IMR-90 (cell line): ENCODE data around the gene GPAM. TPM values are rescaled to one million over a fixed set of nuclear protein-coding genes. Genes with fewer than 3 reads are reported as not detected.
A peak's percentile ranks its signal among the peaks of the same experiment; 100 is the strongest.

Source experiments
- ATAC-seq: fragments of 200-7000 bp; cut with Tn5 transposase; 2 replicates; pipeline ENCODE4 v1.9.1; 2020; ENCODE audit warnings: low read depth, mild to moderate bottlenecking, moderate library complexity
- BruUV-seq: library from RNA; stranded (reverse); fragments of 400-500 nt; replicated peaks from 2 replicates; lab custom pipeline; 2021; lab: Mats Ljungman, UMichigan
- CTCF ChIA-PET: fragments of 300-600 bp; formaldehyde crosslinking; extraction: SDS; loops from one replicate; lab custom pipeline; 2021; ENCODE audit warnings: antibody characterized with exemption; lab: Yijun Ruan, JAX
- POLR2A ChIA-PET: fragments of 300-600 bp; sonication (Branson Sonifier 250); formaldehyde crosslinking; loops from one replicate; lab custom pipeline; 2022; ENCODE audit warnings: antibody characterized with exemption; ENCODE audit not compliant: unreplicated experiment; lab: Charles Lee
- DNase-seq: peaks from one replicate; pipeline ENCODE4 v3.0.0; 2013
- H2AFZ ChIP-seq: replicated peaks from 2 replicates; pipeline ENCODE3; 2013; ENCODE audit warnings: low read length, mild to moderate bottlenecking; ENCODE audit not compliant: poor library complexity
- H2AK5ac ChIP-seq: 2 replicates; pipeline ENCODE4 v1.6.1; 2013; ENCODE audit warnings: low read depth, low read length, inconsistent platforms
- H2AK9ac ChIP-seq: replicated peaks from 2 replicates; pipeline ENCODE3; 2013; ENCODE audit warnings: mild to moderate bottlenecking, low read depth, low read length, moderate library complexity; ENCODE audit not compliant: poor library complexity
- H2BK120ac ChIP-seq: 2 replicates; pipeline ENCODE4 v1.6.1; 2013; ENCODE audit warnings: low read depth, low read length, inconsistent platforms
- H2BK15ac ChIP-seq: 3 replicates; pipeline ENCODE4 v1.6.1; 2013; ENCODE audit warnings: low read depth, low read length, inconsistent platforms
- H2BK20ac ChIP-seq: 2 replicates; pipeline ENCODE4 v1.6.1; 2013; ENCODE audit warnings: low read depth, mild to moderate bottlenecking, inconsistent platforms, low read length, moderate library complexity
- H2BK5ac ChIP-seq: 2 replicates; pipeline ENCODE4 v1.6.1; 2013; ENCODE audit warnings: mild to moderate bottlenecking, low read depth, low read length, inconsistent platforms; ENCODE audit not compliant: poor library complexity, severe bottlenecking
- H3K14ac ChIP-seq: replicated peaks from 2 replicates; pipeline ENCODE4 v1.6.1; 2013; ENCODE audit warnings: low read depth, low read length, inconsistent platforms
- H3K18ac ChIP-seq: 2 replicates; pipeline ENCODE4 v1.6.1; 2013; ENCODE audit warnings: low read depth, low read length, control low read depth
- H3K23ac ChIP-seq: 2 replicates; pipeline ENCODE4 v1.6.1; 2013; ENCODE audit warnings: low read depth, low read length, inconsistent platforms
- H3K27ac ChIP-seq: 2 replicates; pipeline ENCODE4 v1.5.1; 2013; ENCODE audit warnings: mild to moderate bottlenecking, control low read depth, low read length; ENCODE audit not compliant: insufficient read depth
- H3K27me3 ChIP-seq: 2 replicates; pipeline ENCODE4 v1.6.1; 2013; ENCODE audit warnings: low read length; ENCODE audit not compliant: control insufficient read depth, insufficient read depth
- H3K36me3 ChIP-seq: 2 replicates; pipeline ENCODE4 v1.6.1; 2013; ENCODE audit warnings: low read length, mixed read lengths; ENCODE audit not compliant: control insufficient read depth, insufficient read depth
- H3K4ac ChIP-seq: 2 replicates; pipeline ENCODE4 v1.6.1; 2013; ENCODE audit warnings: low read depth, low read length, inconsistent platforms
- H3K4me1 ChIP-seq: 2 replicates; pipeline ENCODE4 v1.6.1; 2013; ENCODE audit warnings: low read length, mixed read lengths; ENCODE audit not compliant: control insufficient read depth, insufficient read depth
- H3K4me2 ChIP-seq: 2 replicates; pipeline ENCODE4 v1.6.1; 2013; ENCODE audit warnings: low read depth, mild to moderate bottlenecking, control low read depth, low read length, moderate library complexity
- H3K4me3 ChIP-seq: 2 replicates; pipeline ENCODE4 v1.5.1; 2013; ENCODE audit warnings: low read depth, mild to moderate bottlenecking, control low read depth, low read length, moderate library complexity; ENCODE audit not compliant: insufficient read depth
- H3K56ac ChIP-seq: 2 replicates; pipeline ENCODE4 v1.6.1; 2013; ENCODE audit warnings: low read length, inconsistent platforms; ENCODE audit not compliant: insufficient read depth; ENCODE audit errors: extremely low read depth
- H3K79me1 ChIP-seq, 2 experiments: 2 replicates each; pipeline ENCODE4 v1.6.1; 2013; ENCODE audit warnings: low read length in 2 of 2, inconsistent platforms in 1 of 2, low read depth in 1 of 2
- H3K9ac ChIP-seq: 2 replicates; pipeline ENCODE4 v1.6.1; 2013; ENCODE audit warnings: low read depth, low read length, control low read depth
- H3K9me1 ChIP-seq: 2 replicates; pipeline ENCODE4 v1.6.1; 2013; ENCODE audit warnings: low read length, inconsistent platforms; ENCODE audit not compliant: insufficient read depth
- H3K9me3 ChIP-seq: 2 replicates; pipeline ENCODE4 v1.6.1; 2013; ENCODE audit warnings: low read length; ENCODE audit not compliant: control insufficient read depth, insufficient read depth
- H4K20me1 ChIP-seq: 2 replicates; pipeline ENCODE4 v1.6.1; 2013; ENCODE audit warnings: low read length, inconsistent platforms; ENCODE audit not compliant: insufficient read depth
- H4K5ac ChIP-seq: 2 replicates; pipeline ENCODE4 v1.6.1; 2013; ENCODE audit warnings: mild to moderate bottlenecking, low read depth, low read length, control low read depth
- H4K8ac ChIP-seq, 2 experiments: 2 replicates each; pipeline ENCODE4 v1.6.1; 2013; ENCODE audit warnings: low read depth in 2 of 2, low read length in 2 of 2, control low read depth in 1 of 2, inconsistent platforms in 1 of 2
- H4K91ac ChIP-seq: 2 replicates; pipeline ENCODE4 v1.6.1; 2013; ENCODE audit warnings: low read depth, low read length, inconsistent platforms; ENCODE audit not compliant: insufficient read depth
- ELK1 ChIP-seq: fragments of 150-350 bp; IDR thresholded peaks from 2 replicates; pipeline ENCODE4 v1.6.1; 2016; ENCODE audit warnings: low read depth, mild to moderate bottlenecking, low read length, moderate library complexity, borderline replicate concordance
- MXI1 ChIP-seq: IDR thresholded peaks from 2 replicates; pipeline ENCODE4 v1.6.1; 2012; ENCODE audit warnings: low read depth, mild to moderate bottlenecking, low read length, moderate library complexity, borderline replicate concordance
- WGBS, 2 experiments: methylation state at CpG; one replicate each; pipeline versions ENCODE4 v1.1.5 to v1.1.7; 2013; ENCODE audit warnings: missing lambda C conversion rate in 2 of 2; ENCODE audit not compliant: insufficient read length in 1 of 2; ENCODE audit errors: extremely low coverage in 2 of 2; 5-methylcytosine and 5-hydroxymethylcytosine counted together
- dilution Hi-C: fragments of 300-500 bp; cut with HindIII; formaldehyde crosslinking; loops from one replicate; pipeline ENCODE4 v1.14.3; 2018; ENCODE audit warnings: low sequenced_read_pairs; ENCODE audit not compliant: unreplicated experiment
- in situ Hi-C: fragments of 300-500 bp; cut with MboI; formaldehyde crosslinking; loops from 3 replicates; pipeline ENCODE4 v1.14.3; 2019; ENCODE audit warnings: low sequenced_read_pairs, inconsistent platforms, mixed read lengths
- intact Hi-C: fragments of 100-400 bp; cut with micrococcal nuclease; formaldehyde crosslinking; loops from 2 replicates; pipeline ENCODE4 v1.10.0; 2022
- polyA plus RNA-seq, 3 experiments: library from polyadenylated mRNA; depleted of rRNA; stranded (reverse); fragments of >200 nt; gene quantifications; 2 replicates each; pipeline ENCODE4 v1.2.3, GENCODE V29; 2012; ENCODE audit warnings: low replicate concordance in 1 of 3
- total RNA-seq: library from RNA; depleted of rRNA; stranded (reverse); fragments of >200 nt; gene quantifications from 2 replicates; pipeline ENCODE4 v1.2.3, GENCODE V29; 2012

Gene GPAM
- total and polyA plus RNA-seq, 2 of the 4 experiments (the other 2 are of a cell fraction) = 3.5 to 11.5 TPM

GRCh38 chr10:112231602-112232400, 48.2 kb upstream of the GPAM start:
- peak overlapping the region; percentile 8 for H2AFZ ChIP-seq
- ATAC-seq (no peak), DNase-seq (no peak)
- no peaks in the 10 kb centered on the region; the same call in 1 of the 2 replicates for H3K4me1 ChIP-seq
- H3K4ac ChIP-seq = no peak overlapping the region
- H3K18ac ChIP-seq = no peak overlapping the region
- H4K91ac ChIP-seq = no peak overlapping the region
- no peak overlapping the region for H3K4me2 ChIP-seq
- no peak overlapping the region for H3K23ac ChIP-seq
- no peak overlapping the region for H2AK9ac ChIP-seq
- CTCF ChIA-PET = no interaction called here
- no peak overlapping the region for H3K9ac ChIP-seq
- no peaks in the 10 kb centered on the region for H3K9me1 ChIP-seq
- no peak overlapping the region for H4K5ac ChIP-seq
- H3K27me3 ChIP-seq = no peaks in the 10 kb centered on the region
- no peak overlapping the region for H2BK5ac ChIP-seq
- no peak overlapping the region for H3K27ac ChIP-seq
- no peak overlapping the region for H2BK15ac ChIP-seq
- intact Hi-C loops (no loop called here), in situ Hi-C loops (no loop called here), dilution Hi-C loops (no loop called here)
- no peaks in the 10 kb centered on the region for H3K36me3 ChIP-seq
- no peaks in the 10 kb centered on the region for H4K20me1 ChIP-seq
- no peak overlapping the region for H2BK120ac ChIP-seq
- POLR2A ChIA-PET = no interaction called here
- no peak overlapping the region for H4K8ac ChIP-seq
- no peak overlapping the region for H3K56ac ChIP-seq
- no peaks in the 10 kb centered on the region for H3K79me1 ChIP-seq
- TF ChIP-seq MXI1 = no peak
- TF ChIP-seq ELK1 = no peak
- BruUV-seq = no TSS peak
- H3K4me3 ChIP-seq = no peak overlapping the region
- H3K9me3 ChIP-seq = no peaks in the 10 kb centered on the region
- 80% methylated on average over 1 of the region's 9 CpGs; no CpG with 5 or more reads in 1 of the 2 experiments for WGBS, 2 experiments
- no peak overlapping the region for H2AK5ac ChIP-seq
- H3K14ac ChIP-seq = no peak overlapping the region
- H2BK20ac ChIP-seq = no peak overlapping the region
